ENCODE data around the gene USP1. TPM values are rescaled to one million over a fixed set of nuclear protein-coding genes. Genes with fewer than 3 reads are reported as not detected.

USP1 gene
- polyA plus RNA-seq, 1 donor (not counting 4 experiments of a cell fraction or from before 2014, with no cell fraction given): 12.0 TPM

DNA sequence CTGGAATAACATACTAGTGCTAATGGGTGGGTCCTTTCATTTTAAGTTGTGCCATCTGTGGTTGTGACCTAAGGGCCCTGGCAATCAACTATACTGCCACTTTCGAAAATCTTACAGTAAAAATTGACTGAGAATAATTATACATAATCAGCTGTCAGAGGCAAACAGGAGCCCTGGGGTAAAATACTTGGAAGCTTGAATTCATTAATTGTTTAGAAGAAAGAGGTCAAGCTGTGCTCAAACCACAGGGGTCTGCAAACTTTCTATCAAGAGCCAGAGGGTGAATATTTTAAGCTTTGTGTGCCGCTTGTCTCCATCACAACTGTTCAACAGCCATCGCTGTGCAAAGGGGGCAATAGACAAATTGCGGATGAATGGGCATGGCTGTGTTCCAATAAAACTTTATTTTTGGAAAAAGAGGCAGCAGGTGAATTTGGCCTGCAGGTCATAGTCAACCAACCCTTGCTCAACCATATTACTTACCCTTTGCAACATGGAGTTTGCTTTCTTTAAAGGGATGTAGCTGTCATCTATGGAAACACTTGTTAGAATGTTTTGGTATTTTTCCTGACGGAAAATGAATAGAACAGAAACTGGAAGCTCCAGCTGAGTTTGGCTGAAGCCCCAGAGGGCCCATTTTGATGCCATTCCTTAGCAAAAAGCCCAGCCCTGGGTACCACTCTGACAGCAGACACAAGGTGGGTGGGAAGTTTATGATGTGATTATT, 35.7 kb upstream of the USP1 start:
- dilution Hi-C loops (cut with MboI; ENCODE audit: extremely low pct_ligation_motif_present, low sequenced_read_pairs): no loop called here
- TF ChIP-seq EZH2 (IDR thresholded peaks at IDR 0.05; ENCODE audit: low read length): no peak
- TF ChIP-seq, protein P1, sequence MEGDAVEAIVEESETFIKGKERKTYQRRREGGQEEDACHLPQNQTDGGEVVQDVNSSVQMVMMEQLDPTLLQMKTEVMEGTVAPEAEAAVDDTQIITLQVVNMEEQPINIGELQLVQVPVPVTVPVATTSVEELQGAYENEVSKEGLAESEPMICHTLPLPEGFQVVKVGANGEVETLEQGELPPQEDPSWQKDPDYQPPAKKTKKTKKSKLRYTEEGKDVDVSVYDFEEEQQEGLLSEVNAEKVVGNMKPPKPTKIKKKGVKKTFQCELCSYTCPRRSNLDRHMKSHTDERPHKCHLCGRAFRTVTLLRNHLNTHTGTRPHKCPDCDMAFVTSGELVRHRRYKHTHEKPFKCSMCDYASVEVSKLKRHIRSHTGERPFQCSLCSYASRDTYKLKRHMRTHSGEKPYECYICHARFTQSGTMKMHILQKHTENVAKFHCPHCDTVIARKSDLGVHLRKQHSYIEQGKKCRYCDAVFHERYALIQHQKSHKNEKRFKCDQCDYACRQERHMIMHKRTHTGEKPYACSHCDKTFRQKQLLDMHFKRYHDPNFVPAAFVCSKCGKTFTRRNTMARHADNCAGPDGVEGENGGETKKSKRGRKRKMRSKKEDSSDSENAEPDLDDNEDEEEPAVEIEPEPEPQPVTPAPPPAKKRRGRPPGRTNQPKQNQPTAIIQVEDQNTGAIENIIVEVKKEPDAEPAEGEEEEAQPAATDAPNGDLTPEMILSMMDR (optimal IDR thresholded peaks at IDR 0.05 in 1 of 3, IDR thresholded peaks at IDR 0.05 in 1 of 3, conservative IDR thresholded peaks at IDR 0.05 in 1 of 3; ENCODE audit: extremely low read depth in 1 of 3, insufficient read depth in 2 of 3, low read length in 3 of 3): no peak

DNA sequence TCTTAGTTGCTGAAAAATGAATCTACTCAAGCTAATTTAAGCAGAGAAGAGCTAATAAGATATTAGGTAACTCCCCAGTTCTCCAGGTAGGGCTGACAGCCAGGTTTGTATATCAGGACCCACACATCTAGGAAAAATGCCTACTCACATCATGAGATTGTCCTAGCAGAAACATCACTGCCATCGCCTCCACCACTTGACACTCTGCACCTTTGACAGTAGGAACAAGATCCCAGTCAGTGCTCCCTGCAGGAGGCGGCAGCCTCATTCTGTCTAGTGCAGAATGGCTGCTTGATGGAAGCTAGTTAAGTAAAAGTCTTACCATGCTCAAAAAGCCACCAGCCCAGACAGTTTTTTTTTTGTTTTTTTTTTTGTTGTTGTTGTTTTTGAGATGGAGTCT, 31.6 kb upstream of the USP1 start:
- no peaks in the 10 kb centered on the region for H4K20me1 ChIP-seq (ENCODE audit: control insufficient read depth, extremely low read depth, insufficient read depth, low read length)
- no peak overlapping the region for H3K27ac ChIP-seq (ENCODE audit: control insufficient read depth, insufficient read depth, low read length)
- H3K4me2 ChIP-seq (ENCODE audit: control insufficient read depth, extremely low read depth, insufficient read depth, low read depth, low read length): no peak overlapping the region
- H3K27me3 ChIP-seq (ENCODE audit: control insufficient read depth, extremely low read depth, insufficient read depth, low read length): no peaks in the 10 kb centered on the region
- H3K4me3 ChIP-seq (ENCODE audit: control insufficient read depth in 2 of 3, extremely low read depth in 1 of 3, insufficient read depth in 2 of 3, low read depth in 1 of 3, low read length in 3 of 3): no peak overlapping the region
- dilution Hi-C loops (cut with MboI; ENCODE audit: extremely low pct_ligation_motif_present, low sequenced_read_pairs): no loop called here
- H3K4me1 ChIP-seq (ENCODE audit: control insufficient read depth, extremely low read depth, insufficient read depth, low read length): no peaks in the 10 kb centered on the region
- DNase-seq (ENCODE audit: low read depth, low spot score) (no peak), FAIRE-seq (no peak)
- no peak overlapping the region for H2AFZ ChIP-seq (ENCODE audit: control insufficient read depth, low read length)
- no peaks in the 10 kb centered on the region for H3K79me2 ChIP-seq (ENCODE audit: control insufficient read depth, insufficient read depth, low read length)
- no peaks in the 10 kb centered on the region for H3K9me3 ChIP-seq (ENCODE audit: control insufficient read depth, low read depth, low read length)
- H3K36me3 ChIP-seq (ENCODE audit: control insufficient read depth in 2 of 2, extremely low read depth in 1 of 2, insufficient read depth in 2 of 2, low read length in 2 of 2): no peaks in the 10 kb centered on the region
- no peak overlapping the region for H3K9ac ChIP-seq (ENCODE audit: control insufficient read depth, extremely low read depth, insufficient read depth, low read length)
- TF ChIP-seq, protein P1 (optimal IDR thresholded peaks at IDR 0.05 in 1 of 3, IDR thresholded peaks at IDR 0.05 in 1 of 3, conservative IDR thresholded peaks at IDR 0.05 in 1 of 3; ENCODE audit: extremely low read depth in 1 of 3, insufficient read depth in 2 of 3, low read length in 3 of 3): no peak
- no peak for TF ChIP-seq EZH2 (IDR thresholded peaks at IDR 0.05; ENCODE audit: low read length)
- peaks cover 2% of the 10 kb centered on the region for H3K9me1 ChIP-seq (ENCODE audit: control insufficient read depth, extremely low read depth, insufficient read depth, low read length)

More for the DNA sequence above, 35.7 kb upstream of the USP1 start:
- no peak overlapping the region for H3K9ac ChIP-seq (ENCODE audit: control insufficient read depth, extremely low read depth, insufficient read depth, low read length)
- no peaks in the 10 kb centered on the region for H3K36me3 ChIP-seq (ENCODE audit: control insufficient read depth in 2 of 2, extremely low read depth in 1 of 2, insufficient read depth in 2 of 2, low read length in 2 of 2)
- no peaks in the 10 kb centered on the region for H3K27me3 ChIP-seq (ENCODE audit: control insufficient read depth, extremely low read depth, insufficient read depth, low read length)
- H2AFZ ChIP-seq (ENCODE audit: control insufficient read depth, low read length): no peak overlapping the region
- H3K4me2 ChIP-seq (ENCODE audit: control insufficient read depth, extremely low read depth, insufficient read depth, low read depth, low read length): no peak overlapping the region
- no peak overlapping the region for H3K27ac ChIP-seq (ENCODE audit: control insufficient read depth, insufficient read depth, low read length)
- H3K9me3 ChIP-seq (ENCODE audit: control insufficient read depth, low read depth, low read length): no peaks in the 10 kb centered on the region
- peaks cover 20% of the 10 kb centered on the region for H3K4me1 ChIP-seq (ENCODE audit: control insufficient read depth, extremely low read depth, insufficient read depth, low read length)
- DNase-seq (ENCODE audit: low read depth, low spot score): no peak
- H3K4me3 ChIP-seq (ENCODE audit: control insufficient read depth in 2 of 3, extremely low read depth in 1 of 3, insufficient read depth in 2 of 3, low read depth in 1 of 3, low read length in 3 of 3): no peak overlapping the region
- H3K9me1 ChIP-seq (ENCODE audit: control insufficient read depth, extremely low read depth, insufficient read depth, low read length): peaks cover 2% of the 10 kb centered on the region
- H4K20me1 ChIP-seq (ENCODE audit: control insufficient read depth, extremely low read depth, insufficient read depth, low read length): no peaks in the 10 kb centered on the region
- no peak for FAIRE-seq
- H3K79me2 ChIP-seq (ENCODE audit: control insufficient read depth, insufficient read depth, low read length): no peaks in the 10 kb centered on the region
